Measurements from ENCODE around the gene COL4A2. TPM values are rescaled to one million over a fixed set of nuclear protein-coding genes. Genes with fewer than 3 reads are reported as not detected.

The COL4A2 gene
- total RNA-seq, 4 donors from 2014 or later, result 75.1 to 322 (median 115) TPM

DNA sequence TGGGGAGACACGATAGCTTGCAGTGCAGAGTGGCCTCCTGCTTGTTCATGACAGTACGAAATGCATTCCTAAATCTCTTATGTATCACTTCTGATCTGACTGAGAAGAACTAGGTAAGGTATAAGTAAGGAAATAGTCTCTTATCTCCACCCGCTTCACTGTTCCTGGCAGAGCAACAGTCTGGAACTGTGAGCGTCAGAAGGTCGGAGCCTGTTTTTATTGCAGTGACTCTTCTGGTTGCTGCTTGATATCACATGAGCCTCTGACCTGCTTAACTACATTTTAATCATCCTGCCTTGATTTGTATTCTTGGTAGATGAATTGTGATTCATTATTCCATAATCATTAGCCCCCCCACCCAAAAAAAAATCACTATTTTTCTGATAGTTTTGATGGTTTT lies 69.0 kb downstream of the COL4A2 start:
- in situ Hi-C loops (cut with MboI; ENCODE audit: low pct_ligation_motif_present in 1 of 4, low pct_unique_long_range_greater_than_20kb in 1 of 4, low sequenced_read_pairs in 3 of 4) (no loop called here), intact Hi-C loops (cut with DNase I; ENCODE audit: low total_unique reads) (no loop called here)
- DNase-seq, result no peak
- Histone ChIP-seq H3K27ac (peak overlapping the region; percentile 21 to 69 (median 48)), H3K36me3 (no peaks in the 10 kb centered on the region), H3K9me3 (no peaks in the 10 kb centered on the region), H3K27me3 (no peaks in the 10 kb centered on the region), H3K4me1 (peaks cover 5 to 33% (median 15%) of the 10 kb centered on the region in 4 donors), H3K4me3 (no peak overlapping the region)
- TF ChIP-seq, protein P1, sequence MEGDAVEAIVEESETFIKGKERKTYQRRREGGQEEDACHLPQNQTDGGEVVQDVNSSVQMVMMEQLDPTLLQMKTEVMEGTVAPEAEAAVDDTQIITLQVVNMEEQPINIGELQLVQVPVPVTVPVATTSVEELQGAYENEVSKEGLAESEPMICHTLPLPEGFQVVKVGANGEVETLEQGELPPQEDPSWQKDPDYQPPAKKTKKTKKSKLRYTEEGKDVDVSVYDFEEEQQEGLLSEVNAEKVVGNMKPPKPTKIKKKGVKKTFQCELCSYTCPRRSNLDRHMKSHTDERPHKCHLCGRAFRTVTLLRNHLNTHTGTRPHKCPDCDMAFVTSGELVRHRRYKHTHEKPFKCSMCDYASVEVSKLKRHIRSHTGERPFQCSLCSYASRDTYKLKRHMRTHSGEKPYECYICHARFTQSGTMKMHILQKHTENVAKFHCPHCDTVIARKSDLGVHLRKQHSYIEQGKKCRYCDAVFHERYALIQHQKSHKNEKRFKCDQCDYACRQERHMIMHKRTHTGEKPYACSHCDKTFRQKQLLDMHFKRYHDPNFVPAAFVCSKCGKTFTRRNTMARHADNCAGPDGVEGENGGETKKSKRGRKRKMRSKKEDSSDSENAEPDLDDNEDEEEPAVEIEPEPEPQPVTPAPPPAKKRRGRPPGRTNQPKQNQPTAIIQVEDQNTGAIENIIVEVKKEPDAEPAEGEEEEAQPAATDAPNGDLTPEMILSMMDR (IDR thresholded peaks at IDR 0.05), result no peak
- TF ChIP-seq POLR2AphosphoS5 (IDR thresholded peaks at IDR 0.05), result peak in 2 of 3 donors; percentile 12 to 44
- 25 to 41% methylated on average over 4 to 5 of the region's 5 CpGs for WGBS, 2 donors (ENCODE audit: low coverage in 1 of 2)

DNA sequence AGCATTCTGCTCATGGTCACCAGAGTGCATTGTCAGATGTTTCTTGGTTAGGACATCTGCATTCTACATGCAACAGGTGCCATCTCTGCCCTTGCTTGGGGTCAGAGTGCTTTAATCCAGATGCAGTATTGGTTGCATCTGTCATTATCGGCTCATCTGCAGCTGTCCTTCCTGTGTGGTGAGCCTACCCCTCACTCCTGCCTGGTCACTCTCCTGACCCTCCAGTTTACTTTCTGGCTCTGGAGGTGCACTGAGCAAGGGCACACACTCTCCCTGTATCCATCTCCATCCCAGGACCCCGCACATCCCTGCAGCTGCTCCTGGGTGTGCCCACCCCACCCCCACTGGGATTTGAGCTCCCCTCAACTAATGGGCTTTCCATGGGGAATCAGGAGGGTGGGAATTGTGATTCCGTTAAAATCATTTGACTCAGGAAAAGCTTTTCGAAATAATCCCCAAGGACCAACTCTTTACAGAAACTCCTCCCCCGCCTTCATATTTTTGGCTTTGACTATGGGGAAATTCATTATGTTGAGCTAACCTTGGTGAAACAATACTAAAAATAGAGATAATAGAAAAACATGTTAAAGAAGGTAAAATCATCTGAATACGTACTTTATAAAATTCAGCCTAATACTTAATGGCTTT lies 70.2 kb downstream of the COL4A2 start:
- no peaks in the 10 kb centered on the region for H3K36me3 ChIP-seq
- intact Hi-C loops (cut with DNase I; ENCODE audit: low total_unique reads), result no loop called here
- H3K27me3 ChIP-seq, result no peaks in the 10 kb centered on the region
- no peaks in the 10 kb centered on the region for H3K9me3 ChIP-seq
- no peak for DNase-seq
- H3K4me3 ChIP-seq, result no peak overlapping the region
- in situ Hi-C loops (cut with MboI; ENCODE audit: low pct_ligation_motif_present in 1 of 4, low pct_unique_long_range_greater_than_20kb in 1 of 4, low sequenced_read_pairs in 3 of 4), result no loop called here
- peak overlapping the region; percentile 27 to 69 (median 41) for H3K27ac ChIP-seq
- 64 to 65% methylated on average over 4 to 6 of the region's 6 CpGs for WGBS, 2 donors (ENCODE audit: low coverage in 1 of 2)
- TF ChIP-seq EP300 (IDR thresholded peaks at IDR 0.05; ENCODE audit: low read depth) (no peak), POLR2AphosphoS5 (IDR thresholded peaks at IDR 0.05) (no peak), POLR2A (IDR thresholded peaks at IDR 0.05) (no peak)
- TF ChIP-seq, protein P1 (IDR thresholded peaks at IDR 0.05), result no peak
- peaks cover 5 to 24% (median 12%) of the 10 kb centered on the region in 4 donors for H3K4me1 ChIP-seq

DNA sequence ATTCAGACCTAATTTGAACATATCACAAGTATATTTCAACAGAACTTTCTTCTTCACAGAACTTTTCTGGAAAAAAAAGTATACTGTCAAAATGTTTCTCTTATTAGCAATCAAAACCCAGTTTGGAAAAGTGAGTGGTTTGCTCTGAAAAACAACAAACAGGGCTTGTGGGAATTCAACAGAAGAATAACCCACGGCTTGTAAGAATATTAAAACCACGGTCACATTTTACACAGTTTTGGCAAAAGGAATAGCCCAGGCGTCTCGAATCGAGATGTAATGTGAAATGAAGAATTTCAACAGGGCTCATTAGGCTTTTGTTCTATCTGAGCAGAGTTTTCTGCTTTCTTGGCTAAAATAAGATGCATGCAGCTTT lies 70.7 kb downstream of the COL4A2 start:
- no peaks in the 10 kb centered on the region for H3K9me3 ChIP-seq
- WGBS, 2 donors (ENCODE audit: low coverage in 1 of 2), result 71 to 75% methylated on average over 5 of the region's 5 CpGs
- no peaks in the 10 kb centered on the region for H3K27me3 ChIP-seq
- TF ChIP-seq, protein P1 (IDR thresholded peaks at IDR 0.05), result no peak
- TF ChIP-seq POLR2A (IDR thresholded peaks at IDR 0.05), result no peak
- no peak for TF ChIP-seq POLR2AphosphoS5 (IDR thresholded peaks at IDR 0.05)
- no peak for TF ChIP-seq EP300 (IDR thresholded peaks at IDR 0.05; ENCODE audit: low read depth)
- H3K4me3 ChIP-seq, result no peak overlapping the region
- H3K36me3 ChIP-seq, result no peaks in the 10 kb centered on the region
- H3K4me1 ChIP-seq, result peaks cover 5 to 20% (median 12%) of the 10 kb centered on the region in 4 donors
- peak overlapping the region; percentile 27 to 46 (median 41) for H3K27ac ChIP-seq
- intact Hi-C loops (cut with DNase I; ENCODE audit: low total_unique reads) (no loop called here), in situ Hi-C loops (cut with MboI; ENCODE audit: low pct_ligation_motif_present in 1 of 4, low pct_unique_long_range_greater_than_20kb in 1 of 4, low sequenced_read_pairs in 3 of 4) (no loop called here)
- no peak for DNase-seq

DNA sequence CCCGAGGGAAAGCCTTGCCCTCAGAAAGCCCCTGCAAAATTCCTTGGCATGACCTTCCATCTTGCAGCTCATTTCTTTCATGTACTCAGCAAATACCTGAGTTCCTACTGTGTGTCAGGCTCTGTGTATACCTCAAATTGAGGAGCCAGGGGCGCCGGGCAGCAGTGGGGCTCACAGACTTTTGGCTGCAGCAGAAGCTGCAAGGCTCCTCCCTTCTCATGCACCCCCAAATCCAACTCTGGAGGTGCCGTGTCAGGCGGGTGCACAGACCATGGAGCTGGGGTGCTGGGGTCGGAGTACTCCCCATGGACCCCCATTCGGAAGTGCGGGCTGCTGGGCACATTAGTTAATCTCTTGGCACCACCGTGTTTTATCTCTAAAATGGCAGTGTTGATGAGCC lies 72.3 kb downstream of the COL4A2 start:
- intact Hi-C loops (cut with DNase I; ENCODE audit: low total_unique reads) (no loop called here), in situ Hi-C loops (cut with MboI; ENCODE audit: low pct_ligation_motif_present in 1 of 4, low pct_unique_long_range_greater_than_20kb in 1 of 4, low sequenced_read_pairs in 3 of 4) (no loop called here)
- TF ChIP-seq POLR2AphosphoS5 (IDR thresholded peaks at IDR 0.05), result no peak
- no peak for TF ChIP-seq POLR2A (IDR thresholded peaks at IDR 0.05)
- TF ChIP-seq, protein P1 (IDR thresholded peaks at IDR 0.05), result no peak
- no peak for TF ChIP-seq EP300 (IDR thresholded peaks at IDR 0.05; ENCODE audit: low read depth)
- Histone ChIP-seq H3K36me3 (no peaks in the 10 kb centered on the region), H3K4me1 (peaks cover 5 to 15% (median 10%) of the 10 kb centered on the region in 4 donors), H3K27me3 (no peaks in the 10 kb centered on the region), H3K4me3 (no peak overlapping the region), H3K9me3 (no peaks in the 10 kb centered on the region), H3K27ac (peak overlapping the region in 3 of 4 donors; percentile 37 to 62 (median 54))
- 97% methylated on average over 9 of the region's 9 CpGs; no CpG with 5 or more reads in 1 of the 2 donors for WGBS, 2 donors (ENCODE audit: low coverage in 1 of 2)
- no peak for DNase-seq

Measured in transverse colon (tissue), 4 donors.